ENCODE results near the gene LCT. TPM values are rescaled to one million over a fixed set of nuclear protein-coding genes. Genes with fewer than 3 reads are reported as not detected.
A peak's percentile ranks its signal among the peaks of the same experiment; 100 is the strongest.

Gene LCT
- total and polyA plus RNA-seq, 3 experiments from 2014 or later, result 0.29 to 0.48 TPM; not detected in 1

DNA sequence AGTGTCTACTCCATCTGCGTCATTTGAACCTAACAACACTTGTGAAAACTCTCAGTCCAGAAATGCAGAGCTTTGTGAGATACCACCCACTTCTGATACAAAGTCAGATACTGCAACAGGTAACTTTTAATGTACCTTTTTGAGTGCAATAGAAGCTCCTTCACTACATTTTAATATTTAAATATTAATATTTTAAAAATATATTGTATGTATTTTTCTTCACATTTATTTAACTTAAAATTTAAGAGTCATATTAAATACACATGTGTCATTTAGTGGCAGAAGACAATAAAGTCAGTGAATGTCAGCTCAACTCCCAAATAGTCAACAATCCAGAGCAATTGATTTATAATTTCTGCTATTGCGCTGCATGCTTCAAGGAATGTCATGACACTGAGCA, 81.4 kb downstream of the LCT start:
- no peak overlapping the region for H3K4me3 Mint-ChIP-seq
- no peak overlapping the region for H3K27ac Mint-ChIP-seq
- no peak overlapping the region for H3K4me3 ChIP-seq (ENCODE audit: low read length)
- peaks cover 18 to 67% (median 30%) of the 10 kb centered on the region in 3 donors for H3K36me3 Mint-ChIP-seq
- H3K27me3 Mint-ChIP-seq, result no peaks in the 10 kb centered on the region
- no peaks in the 10 kb centered on the region for H3K4me1 ChIP-seq (ENCODE audit: insufficient read depth, low read length)
- POLR2A ChIA-PET, result interaction anchor here (1.1 kb wide), 1 partner anchor 120 kb away, joined by 3 read pairs; no protein-coding TSS in a partner anchor
- peaks cover 21% of the 10 kb centered on the region for H3K36me3 ChIP-seq (ENCODE audit: insufficient read depth, low read length)
- no peak overlapping the region for H3K27ac ChIP-seq (ENCODE audit: low read depth, low read length)
- no peaks in the 10 kb centered on the region for H3K9me3 ChIP-seq (ENCODE audit: low read length)
- CTCF ChIA-PET, result interaction anchor here (1.3 to 1.7 kb wide), 3 partner anchors 15 to 45 kb away, joined by 4 read pairs; partner anchors contain the start of gene UBXN4
- H3K4me1 Mint-ChIP-seq, result peaks cover 2 to 9% (median 8%) of the 10 kb centered on the region in 3 donors
- H3K9me3 Mint-ChIP-seq, result peaks cover 0 to 10% (median 9%) of the 10 kb centered on the region in 5 donors
- no peaks in the 10 kb centered on the region for H3K27me3 ChIP-seq (ENCODE audit: insufficient read depth, low read length, poor library complexity, severe bottlenecking)
- no peak for DNase-seq

DNA sequence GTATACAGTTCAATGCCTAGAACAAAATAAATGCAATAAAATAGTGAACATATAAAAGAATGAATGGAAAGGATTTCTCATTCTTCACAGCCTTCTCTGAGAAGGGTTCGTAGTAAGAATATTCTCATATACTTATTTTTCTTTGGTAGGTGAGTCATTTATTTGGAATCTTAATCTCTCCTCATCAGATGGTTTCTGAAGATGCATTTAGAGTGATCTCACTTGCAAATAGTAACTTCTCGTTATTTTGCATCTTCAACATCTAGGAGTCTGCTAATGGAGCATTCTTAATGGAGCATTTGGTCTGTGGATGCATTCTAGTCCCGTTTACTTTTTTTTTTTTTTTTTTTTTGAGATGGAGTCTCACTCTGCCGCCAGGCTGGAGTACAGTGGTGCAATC, 91.4 kb downstream of the LCT start:
- ChIA-PET POLR2A (no interaction called here), CTCF (no interaction called here)
- peaks cover 43% of the 10 kb centered on the region for H3K4me1 ChIP-seq (ENCODE audit: insufficient read depth, low read length)
- Mint-ChIP-seq H3K4me1 (peaks cover 56 to 72% (median 64%) of the 10 kb centered on the region in 3 donors), H3K27ac (peak overlapping the region in 2 of 8 donors; percentile 52 to 93), H3K9me3 (no peaks in the 10 kb centered on the region), H3K27me3 (no peaks in the 10 kb centered on the region), H3K4me3 (peak overlapping the region in 3 of 7 donors; percentile 28 to 53 (median 51)), H3K36me3 (peaks cover 0 to 54% (median 18%) of the 10 kb centered on the region in 3 donors)
- no peaks in the 10 kb centered on the region for H3K27me3 ChIP-seq (ENCODE audit: insufficient read depth, low read length, poor library complexity, severe bottlenecking)
- H3K9me3 ChIP-seq (ENCODE audit: low read length), result no peaks in the 10 kb centered on the region
- DNase-seq, result no peak
- H3K4me3 ChIP-seq (ENCODE audit: low read length), result no peak overlapping the region
- no peaks in the 10 kb centered on the region for H3K36me3 ChIP-seq (ENCODE audit: insufficient read depth, low read length)
- no peak overlapping the region for H3K27ac ChIP-seq (ENCODE audit: low read depth, low read length)

DNA sequence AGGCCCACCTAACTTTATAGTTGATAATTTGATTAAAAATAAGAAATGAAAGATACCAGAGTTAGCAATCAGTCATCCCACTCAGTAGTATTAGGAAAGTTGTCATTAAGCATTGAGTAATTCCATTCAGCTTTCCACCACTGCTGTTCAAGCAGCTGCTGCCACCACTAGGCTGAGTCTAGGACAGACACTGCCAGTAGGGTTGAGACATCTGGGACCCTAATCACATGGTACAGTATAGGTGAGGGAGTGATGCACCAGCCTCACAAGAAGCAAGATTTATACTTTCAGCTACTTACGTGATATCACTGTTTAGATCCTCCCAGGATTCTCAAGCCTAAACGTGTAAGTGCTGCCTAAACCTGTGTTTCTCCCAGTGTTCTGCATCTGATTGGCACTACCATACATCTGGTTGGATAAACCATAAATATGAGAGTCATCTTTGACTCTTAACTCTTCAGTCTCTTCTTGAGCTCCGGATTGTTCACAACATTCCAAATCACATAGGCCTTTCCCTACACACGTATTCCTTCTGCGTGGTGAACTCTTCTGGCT, 92.1 kb downstream of the LCT start:
- Histone ChIP-seq H3K27me3 (ENCODE audit: insufficient read depth, low read length, poor library complexity, severe bottlenecking) (no peaks in the 10 kb centered on the region), H3K4me3 (ENCODE audit: low read length) (no peak overlapping the region), H3K27ac (ENCODE audit: low read depth, low read length) (no peak overlapping the region), H3K9me3 (ENCODE audit: low read length) (no peaks in the 10 kb centered on the region), H3K4me1 (ENCODE audit: insufficient read depth, low read length) (peaks cover 43% of the 10 kb centered on the region), H3K36me3 (ENCODE audit: insufficient read depth, low read length) (no peaks in the 10 kb centered on the region)
- Mint-ChIP-seq H3K4me3 (peak overlapping the region in 6 of 7 donors; percentile 46 to 69 (median 58)), H3K27ac (peak overlapping the region in 6 of 8 donors; percentile 7 to 93 (median 60)), H3K27me3 (no peaks in the 10 kb centered on the region), H3K36me3 (peaks cover 0 to 49% (median 17%) of the 10 kb centered on the region in 3 donors), H3K9me3 (no peaks in the 10 kb centered on the region), H3K4me1 (peaks cover 55 to 69% (median 62%) of the 10 kb centered on the region in 3 donors)
- POLR2A ChIA-PET, result no interaction called here
- DNase-seq, result peak in 1 of 5 donors; percentile 8
- CTCF ChIA-PET, result interaction anchor here (1.1 kb wide), 1 partner anchor 214 kb away, joined by 3 read pairs; the partner anchor contains the start of genes R3HDM1 and ZRANB3

DNA sequence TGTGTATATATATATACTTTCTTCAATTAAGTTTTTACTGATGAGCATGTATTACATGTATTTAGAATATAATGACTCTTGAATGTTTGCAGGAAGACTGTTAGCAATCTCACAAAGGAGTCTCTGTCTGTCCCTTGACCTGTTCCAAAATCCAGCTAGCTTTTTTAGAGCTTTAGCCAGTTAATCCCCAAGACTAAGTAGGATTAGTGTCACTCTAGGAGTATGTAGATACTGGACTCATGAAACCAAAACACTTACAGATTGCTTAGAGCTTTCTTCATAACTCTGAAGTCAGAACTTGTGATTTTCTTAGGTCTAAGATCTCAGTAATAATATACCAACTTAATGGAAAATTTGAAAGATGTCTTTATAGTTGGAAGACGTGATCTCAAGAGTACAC, 93.1 kb downstream of the LCT start:
- Mint-ChIP-seq H3K36me3 (peaks cover 0 to 40% (median 13%) of the 10 kb centered on the region in 3 donors), H3K9me3 (no peaks in the 10 kb centered on the region), H3K4me1 (peaks cover 46 to 59% (median 55%) of the 10 kb centered on the region in 3 donors), H3K27ac (peak overlapping the region; percentile 20 to 93 (median 68)), H3K27me3 (no peaks in the 10 kb centered on the region), H3K4me3 (peak overlapping the region; percentile 41 to 69 (median 51))
- H3K4me1 ChIP-seq (ENCODE audit: insufficient read depth, low read length), result peaks cover 43% of the 10 kb centered on the region
- no peak overlapping the region for H3K27ac ChIP-seq (ENCODE audit: low read depth, low read length)
- H3K36me3 ChIP-seq (ENCODE audit: insufficient read depth, low read length), result no peaks in the 10 kb centered on the region
- H3K4me3 ChIP-seq (ENCODE audit: low read length), result no peak overlapping the region
- no peaks in the 10 kb centered on the region for H3K9me3 ChIP-seq (ENCODE audit: low read length)
- ChIA-PET POLR2A (interaction anchor here (0.8 kb wide), 1 partner anchor 213 kb away, joined by 4 read pairs; the partner anchor contains the start of gene ZRANB3), CTCF (interaction anchor here (1.1 kb wide), 1 partner anchor 213 kb away, joined by 3 read pairs; the partner anchor contains the start of genes R3HDM1 and ZRANB3)
- H3K27me3 ChIP-seq (ENCODE audit: insufficient read depth, low read length, poor library complexity, severe bottlenecking), result no peaks in the 10 kb centered on the region
- no peak for DNase-seq

DNA sequence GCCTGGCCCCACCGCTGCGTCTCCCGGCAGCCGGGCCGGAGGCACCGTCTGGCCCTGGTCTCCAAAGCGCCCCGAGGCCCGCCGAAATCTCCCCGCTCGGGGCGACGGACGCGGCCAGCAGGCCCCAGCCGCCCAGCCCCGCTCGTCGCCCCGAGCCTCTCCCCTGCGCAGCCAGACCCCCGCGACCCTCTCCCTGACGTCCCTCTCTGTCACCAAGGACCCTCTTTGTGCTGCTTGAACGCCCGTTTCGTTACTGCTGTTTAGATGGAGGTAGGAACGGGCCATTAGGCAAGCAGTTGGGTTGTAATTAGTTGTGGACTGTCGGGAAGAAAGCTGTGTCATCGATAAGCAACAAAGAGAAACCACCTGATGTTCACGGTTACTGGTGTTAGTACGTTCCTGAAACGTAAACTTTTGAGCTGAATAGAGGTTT, 94.6 kb downstream of the LCT start:
- Histone ChIP-seq H3K36me3 (ENCODE audit: insufficient read depth, low read length) (no peaks in the 10 kb centered on the region), H3K4me3 (ENCODE audit: low read length) (peak overlapping the region; percentile 87), H3K27ac (ENCODE audit: low read depth, low read length) (peak overlapping the region; percentile 94), H3K4me1 (ENCODE audit: insufficient read depth, low read length) (peaks cover 43% of the 10 kb centered on the region), H3K27me3 (ENCODE audit: insufficient read depth, low read length, poor library complexity, severe bottlenecking) (no peaks in the 10 kb centered on the region), H3K9me3 (ENCODE audit: low read length) (no peaks in the 10 kb centered on the region)
- POLR2A ChIA-PET, result interaction anchor here (0.6 to 1.3 kb wide), 5 partner anchors 15 to 1072 kb away, joined by 3 to 6 read pairs (median 4); no protein-coding TSS in a partner anchor
- CTCF ChIA-PET, result interaction anchor here (1.4 kb wide), 1 partner anchor 738 kb away, joined by 3 read pairs; no protein-coding TSS in a partner anchor
- Mint-ChIP-seq H3K4me1 (peaks cover 42 to 51% (median 50%) of the 10 kb centered on the region in 3 donors), H3K27me3 (no peaks in the 10 kb centered on the region), H3K4me3 (peak overlapping the region; percentile 92 to 98 (median 97)), H3K36me3 (peaks cover 0 to 30% (median 11%) of the 10 kb centered on the region in 3 donors), H3K27ac (peak overlapping the region; percentile 93 to 100 (median 99)), H3K9me3 (no peaks in the 10 kb centered on the region)
- DNase-seq, result peak in 4 of 5 donors; percentile 8 to 60 (median 34)

DNA sequence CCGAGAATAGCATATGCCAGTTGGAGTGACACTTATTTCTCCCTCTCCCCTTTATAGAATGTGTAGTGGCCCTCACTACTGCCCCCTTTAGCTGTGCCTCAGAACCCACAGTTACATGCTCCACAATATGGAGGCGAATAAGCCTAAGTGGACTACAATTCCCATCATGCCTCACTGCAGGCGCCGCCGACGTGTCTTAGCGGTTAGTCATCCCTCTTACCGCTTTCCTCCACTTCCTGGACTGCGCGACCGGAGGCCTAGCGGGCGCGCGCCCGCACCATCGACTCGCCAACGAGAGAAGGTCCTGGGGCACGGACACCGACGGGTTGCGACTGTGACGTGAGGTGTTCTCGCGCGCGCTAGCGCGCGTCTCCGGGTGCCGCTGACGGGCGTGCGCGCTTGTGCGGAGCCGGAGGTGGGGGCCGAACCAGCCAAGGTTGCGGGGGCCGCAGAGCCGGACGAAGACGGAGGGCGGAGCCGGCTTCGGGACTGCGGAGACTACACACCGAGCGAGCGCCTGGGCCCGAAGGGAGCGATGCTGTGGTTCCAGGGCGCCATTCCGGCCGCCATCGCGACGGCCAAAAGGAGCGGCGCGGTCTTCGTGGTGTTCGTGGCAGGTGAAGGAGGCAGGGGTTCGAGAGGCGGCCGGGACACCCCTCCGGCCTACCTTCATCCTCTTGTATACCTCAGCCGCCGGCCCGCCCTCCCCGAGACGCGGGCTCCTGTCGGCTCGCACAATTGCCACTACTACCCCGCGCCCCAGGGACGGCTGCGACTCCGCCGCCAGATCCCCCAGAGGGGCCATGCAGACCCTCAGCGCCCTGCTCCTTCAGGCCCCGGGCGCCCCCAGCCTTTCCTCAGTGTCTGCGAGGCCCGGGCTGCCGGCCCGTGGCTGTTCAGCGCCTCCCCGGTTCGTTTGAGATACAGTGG, 95.3 kb downstream of the LCT start, which contains the start of gene UBXN4:
Gene UBXN4, plus strand, starts transcription at position 461 of the 930 bp plus-strand sequence. Its CDS starts 75 bp downstream, at position 536.
- Mint-ChIP-seq H3K4me3 (peak within 1 kb of the TSS; percentile 92 to 98 (median 97)), H3K4me1 (peaks cover 38 to 46% (median 46%) of the 10 kb centered on the region in 3 donors), H3K9me3 (no peaks in the 10 kb centered on the region), H3K36me3 (peaks cover 0 to 27% (median 9%) of the 10 kb centered on the region in 3 donors), H3K27ac (peak within 1 kb of the TSS; percentile 93 to 100 (median 99)), H3K27me3 (no peaks in the 10 kb centered on the region)
- H3K27me3 ChIP-seq (ENCODE audit: insufficient read depth, low read length, poor library complexity, severe bottlenecking), result no peaks in the 10 kb centered on the region
- H3K4me3 ChIP-seq (ENCODE audit: low read length), result peak within 1 kb of the TSS; percentile 87
- peaks cover 39% of the 10 kb centered on the region for H3K4me1 ChIP-seq (ENCODE audit: insufficient read depth, low read length)
- ChIA-PET CTCF (interaction anchor here (1.4 to 1.5 kb wide), 2 partner anchors 14 to 738 kb away, joined by 3 to 4 read pairs; no protein-coding TSS in a partner anchor), POLR2A (interaction anchor here (0.6 to 1.3 kb wide), 14 partner anchors 60 to 1637 kb away, joined by 3 to 12 read pairs (median 4); partner anchors contain the start of genes CCNT2, MCM6, R3HDM1 and ZRANB3)
- peak within 1 kb of the TSS; percentile 94 for H3K27ac ChIP-seq (ENCODE audit: low read depth, low read length)
- DNase-seq, result peak; percentile 86 to 97 (median 90)
- no peaks in the 10 kb centered on the region for H3K9me3 ChIP-seq (ENCODE audit: low read length)
- no peaks in the 10 kb centered on the region for H3K36me3 ChIP-seq (ENCODE audit: insufficient read depth, low read length)

DNA sequence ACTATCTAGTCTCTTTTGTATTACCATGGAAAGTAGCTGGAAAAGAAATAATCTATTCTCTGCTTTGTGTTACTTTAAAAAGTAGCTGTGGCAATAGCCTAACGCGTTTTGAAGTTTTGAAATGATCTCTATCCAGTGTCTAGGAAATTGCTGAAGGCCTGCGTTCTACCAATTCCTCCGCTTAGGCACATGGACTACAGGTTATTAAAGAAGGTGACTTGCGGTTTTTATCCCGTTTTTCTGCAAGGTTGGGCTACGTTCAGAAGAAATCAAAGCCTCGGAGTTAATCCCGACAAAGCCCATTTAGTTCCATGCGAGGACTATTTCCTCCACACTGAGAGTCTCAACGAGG, 96.0 kb downstream of the LCT start:
- no peaks in the 10 kb centered on the region for H3K9me3 Mint-ChIP-seq
- CTCF ChIA-PET, result interaction anchor here (1.5 kb wide), 1 partner anchor 15 kb away, joined by 4 read pairs; no protein-coding TSS in a partner anchor
- Histone ChIP-seq H3K4me1 (ENCODE audit: insufficient read depth, low read length) (peaks cover 34% of the 10 kb centered on the region), H3K9me3 (ENCODE audit: low read length) (no peaks in the 10 kb centered on the region), H3K36me3 (ENCODE audit: insufficient read depth, low read length) (no peaks in the 10 kb centered on the region), H3K4me3 (ENCODE audit: low read length) (no peak overlapping the region), H3K27me3 (ENCODE audit: insufficient read depth, low read length, poor library complexity, severe bottlenecking) (no peaks in the 10 kb centered on the region), H3K27ac (ENCODE audit: low read depth, low read length) (no peak overlapping the region)
- H3K27ac Mint-ChIP-seq, result peak overlapping the region in 5 of 8 donors; percentile 93 to 100 (median 99)
- peak overlapping the region in 2 of 7 donors; percentile 97 to 98 for H3K4me3 Mint-ChIP-seq
- no peak for DNase-seq
- H3K27me3 Mint-ChIP-seq, result no peaks in the 10 kb centered on the region
- POLR2A ChIA-PET, result interaction anchor here (0.6 to 1.1 kb wide), 12 partner anchors 59 to 1637 kb away, joined by 3 to 12 read pairs (median 4); partner anchors contain the start of genes CCNT2, MCM6, R3HDM1 and ZRANB3
- peaks cover 32 to 39% (median 39%) of the 10 kb centered on the region in 3 donors for H3K4me1 Mint-ChIP-seq
- H3K36me3 Mint-ChIP-seq, result peaks cover 0 to 20% (median 2%) of the 10 kb centered on the region in 3 donors
